Calu3 (cell line): ENCODE measurements around the gene C6orf47. TPM values are rescaled to one million over a fixed set of nuclear protein-coding genes. Genes with fewer than 3 reads are reported as not detected.
A peak's percentile ranks its signal among the peaks of the same experiment; 100 is the strongest.
"Not testable (repeated sequence)": the region's sequence is repeated elsewhere in the genome, so short reads cannot be mapped to it uniquely, and the experiment has no call there.

Source experiments
- Bru-seq: library from RNA; stranded (reverse); fragments of 400-500 nt; gene quantifications from one replicate; lab custom pipeline; 2021; lab: Mats Ljungman, UMichigan
- BruChase-seq, 2 experiments: library from RNA; stranded (reverse); fragments of 400-500 nt; gene quantifications; one replicate each; lab custom pipeline; 2021; lab: Mats Ljungman, UMichigan
- BruUV-seq: library from RNA; stranded (reverse); fragments of 400-500 nt; replicated peaks from 2 replicates; lab custom pipeline; 2021; lab: Mats Ljungman, UMichigan
- CTCF ChIA-PET: fragments of 300-600 bp; sonication (Branson Sonifier 250); formaldehyde crosslinking; loops from one replicate; lab custom pipeline; 2022; ENCODE audit warnings: antibody characterized with exemption; lab: Charles Lee
- DNase-seq: peaks from one replicate; pipeline ENCODE4 v3.0.0; 2022
- H3K27ac Mint-ChIP-seq: one replicate; pipeline ENCODE4 v1.8.0; 2022; ENCODE audit warnings: mixed read lengths; ENCODE audit not compliant: unreplicated experiment
- H3K27me3 Mint-ChIP-seq: one replicate; pipeline ENCODE4 v1.8.0; 2022; ENCODE audit warnings: mixed read lengths; ENCODE audit not compliant: unreplicated experiment
- H3K36me3 Mint-ChIP-seq: one replicate; pipeline ENCODE4 v1.8.0; 2022; ENCODE audit warnings: mild to moderate bottlenecking, moderate library complexity, mixed read lengths; ENCODE audit not compliant: insufficient read depth, unreplicated experiment
- H3K4me1 Mint-ChIP-seq: one replicate; pipeline ENCODE4 v1.8.0; 2022; ENCODE audit warnings: mild to moderate bottlenecking, low read depth, mixed read lengths; ENCODE audit not compliant: unreplicated experiment
- H3K4me3 Mint-ChIP-seq: one replicate; pipeline ENCODE4 v1.8.0; 2022; ENCODE audit warnings: mild to moderate bottlenecking, low read depth, moderate library complexity, mixed read lengths; ENCODE audit not compliant: unreplicated experiment
- H3K9me3 Mint-ChIP-seq: one replicate; pipeline ENCODE4 v1.8.0; 2022; ENCODE audit warnings: low read depth, mixed read lengths; ENCODE audit not compliant: unreplicated experiment
- intact Hi-C: fragments of 100-400 bp; cut with micrococcal nuclease; formaldehyde crosslinking; loops from one replicate; pipeline ENCODE4 v1.10.0; 2022; ENCODE audit not compliant: unreplicated experiment
- long read RNA-seq: library from polyadenylated mRNA; stranded (forward); transcript quantifications from one replicate; pipeline ENCODE4 v2.0.0, GENCODE V29; 2022
- total RNA-seq: library from RNA; stranded (reverse); gene quantifications from 2 replicates; pipeline ENCODE4 v1.2.3, GENCODE V29; 2022
- TF ChIP-seq, protein P1 (sequence below): fragments of 200-600 bp; IDR thresholded peaks from one replicate; pipeline ENCODE4 v1.8.0; 2022; ENCODE audit warnings: antibody characterized with exemption; ENCODE audit not compliant: unreplicated experiment

The C6orf47 gene, protein sequence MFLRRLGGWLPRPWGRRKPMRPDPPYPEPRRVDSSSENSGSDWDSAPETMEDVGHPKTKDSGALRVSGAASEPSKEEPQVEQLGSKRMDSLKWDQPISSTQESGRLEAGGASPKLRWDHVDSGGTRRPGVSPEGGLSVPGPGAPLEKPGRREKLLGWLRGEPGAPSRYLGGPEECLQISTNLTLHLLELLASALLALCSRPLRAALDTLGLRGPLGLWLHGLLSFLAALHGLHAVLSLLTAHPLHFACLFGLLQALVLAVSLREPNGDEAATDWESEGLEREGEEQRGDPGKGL
- total RNA-seq (40.3 and 42.9 TPM in 2 replicates), Bru-seq, nascent RNA (percentile 80 among the genes with signal in this experiment), BruChase-seq, experiment 1, labeled RNA remaining after a 6-hour chase (percentile 88 among the genes with signal in this experiment), BruChase-seq, experiment 2, labeled RNA remaining after a 2-hour chase (percentile 96 among the genes with signal in this experiment)
- long read RNA-seq, transcript C6orf47-202 (1 exons, 2,475 nt): major isoform, 61 of 61 reads
- long read RNA-seq, partial matches to known transcripts: 0 of 61 reads
- long read RNA-seq, other reads (novel, unspliced or antisense): 0 of 61 reads

DNA sequence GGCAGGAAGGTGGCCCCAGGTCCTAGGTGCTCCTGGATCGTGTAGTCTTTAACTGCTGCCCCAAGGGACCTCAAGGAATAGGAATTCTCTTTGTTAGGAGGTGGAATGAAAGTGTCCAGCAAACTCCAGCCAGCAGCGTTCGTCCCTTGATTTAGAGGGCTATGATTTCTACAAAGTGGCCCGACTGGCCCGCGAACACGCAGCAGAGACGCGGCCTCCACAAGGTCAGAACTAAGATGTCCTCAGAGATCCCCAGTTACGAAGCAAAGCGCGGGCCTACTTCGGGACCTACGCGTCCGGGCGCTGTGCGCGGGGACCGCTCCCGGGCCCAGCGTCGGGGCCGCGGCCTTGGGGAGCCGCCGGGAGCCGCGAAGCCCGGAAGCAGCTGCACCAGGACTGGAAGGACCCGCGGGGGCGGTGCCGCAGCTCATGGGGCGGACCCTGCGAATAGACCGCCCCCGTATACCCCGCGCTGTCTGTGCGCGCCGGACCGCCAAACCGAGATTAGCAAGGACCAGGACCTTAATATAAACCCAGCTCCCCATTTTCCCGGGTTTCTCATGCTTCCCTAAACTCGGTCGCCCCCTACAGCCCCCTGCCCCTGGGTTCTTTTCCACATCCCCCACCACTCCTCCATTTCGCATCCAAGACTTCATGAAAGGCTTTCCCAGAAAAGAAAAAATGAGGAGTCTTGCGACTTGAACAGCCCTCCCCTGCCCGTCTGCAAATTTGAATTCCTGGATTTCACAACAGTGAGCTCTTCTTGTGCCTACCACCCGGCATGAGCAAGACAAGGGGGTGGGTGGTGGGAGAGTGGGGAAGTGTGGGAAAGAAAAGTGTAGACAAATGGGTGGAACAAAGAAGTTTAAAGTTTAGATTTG, at the start of gene C6orf47:
C6orf47 (minus strand) TSS at position 398 of the 881 bp plus-strand sequence. CDS start 831 bp downstream, outside the sequence.
- no peaks in the 10 kb centered on the region for H3K9me3 Mint-ChIP-seq
- TF ChIP-seq, protein P1, sequence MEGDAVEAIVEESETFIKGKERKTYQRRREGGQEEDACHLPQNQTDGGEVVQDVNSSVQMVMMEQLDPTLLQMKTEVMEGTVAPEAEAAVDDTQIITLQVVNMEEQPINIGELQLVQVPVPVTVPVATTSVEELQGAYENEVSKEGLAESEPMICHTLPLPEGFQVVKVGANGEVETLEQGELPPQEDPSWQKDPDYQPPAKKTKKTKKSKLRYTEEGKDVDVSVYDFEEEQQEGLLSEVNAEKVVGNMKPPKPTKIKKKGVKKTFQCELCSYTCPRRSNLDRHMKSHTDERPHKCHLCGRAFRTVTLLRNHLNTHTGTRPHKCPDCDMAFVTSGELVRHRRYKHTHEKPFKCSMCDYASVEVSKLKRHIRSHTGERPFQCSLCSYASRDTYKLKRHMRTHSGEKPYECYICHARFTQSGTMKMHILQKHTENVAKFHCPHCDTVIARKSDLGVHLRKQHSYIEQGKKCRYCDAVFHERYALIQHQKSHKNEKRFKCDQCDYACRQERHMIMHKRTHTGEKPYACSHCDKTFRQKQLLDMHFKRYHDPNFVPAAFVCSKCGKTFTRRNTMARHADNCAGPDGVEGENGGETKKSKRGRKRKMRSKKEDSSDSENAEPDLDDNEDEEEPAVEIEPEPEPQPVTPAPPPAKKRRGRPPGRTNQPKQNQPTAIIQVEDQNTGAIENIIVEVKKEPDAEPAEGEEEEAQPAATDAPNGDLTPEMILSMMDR: no peak
- peak; percentile 96 for DNase-seq
- H3K27ac Mint-ChIP-seq: peak within 1 kb of the TSS; percentile 87
- H3K27me3 Mint-ChIP-seq: no peaks in the 10 kb centered on the region
- peak within 1 kb of the TSS; percentile 82 for H3K4me3 Mint-ChIP-seq
- peaks cover 69% of the 10 kb centered on the region for H3K4me1 Mint-ChIP-seq
- peaks cover 91% of the 10 kb centered on the region for H3K36me3 Mint-ChIP-seq
- intact Hi-C loops: loop anchor here (1.0 kb wide), 1 partner anchor 8 kb away; the partner anchor contains the start of gene BAG6
- no TSS peak for BruUV-seq
- CTCF ChIA-PET: interaction anchor here (0.6 to 1.5 kb wide), 11 partner anchors 9 to 268 kb away, joined by 3 to 10 read pairs (median 3); partner anchors contain the start of genes BAG6 and DDX39B

DNA sequence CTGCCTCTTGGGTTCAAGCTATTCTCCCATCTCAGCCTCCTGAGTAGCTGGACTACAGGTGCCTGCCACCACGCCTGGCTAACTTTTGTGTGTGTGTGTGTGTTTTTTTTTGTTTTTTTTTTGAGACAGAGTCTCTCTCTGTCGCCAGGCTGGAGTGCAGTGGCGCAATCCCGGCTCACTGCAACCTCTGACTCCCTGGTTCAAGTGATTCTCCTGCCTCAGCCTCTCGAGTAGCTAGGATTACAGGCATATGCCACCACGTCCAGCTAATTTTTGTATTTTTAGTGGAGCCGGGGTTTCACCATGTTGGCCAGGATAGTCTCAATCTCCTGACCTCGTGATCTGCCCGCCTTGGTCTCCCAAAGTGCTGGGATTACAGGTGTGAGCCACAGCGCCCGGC, 48.6 kb upstream of the C6orf47 start:
- BruUV-seq, H3K36me3 Mint-ChIP-seq, H3K27ac Mint-ChIP-seq, CTCF ChIA-PET, H3K4me3 Mint-ChIP-seq, DNase-seq, intact Hi-C loops, H3K9me3 Mint-ChIP-seq: not testable (repeated sequence)
- Mint-ChIP-seq H3K27me3 (peaks cover 21% of the 10 kb centered on the region), H3K4me1 (peaks cover 23% of the 10 kb centered on the region)

DNA sequence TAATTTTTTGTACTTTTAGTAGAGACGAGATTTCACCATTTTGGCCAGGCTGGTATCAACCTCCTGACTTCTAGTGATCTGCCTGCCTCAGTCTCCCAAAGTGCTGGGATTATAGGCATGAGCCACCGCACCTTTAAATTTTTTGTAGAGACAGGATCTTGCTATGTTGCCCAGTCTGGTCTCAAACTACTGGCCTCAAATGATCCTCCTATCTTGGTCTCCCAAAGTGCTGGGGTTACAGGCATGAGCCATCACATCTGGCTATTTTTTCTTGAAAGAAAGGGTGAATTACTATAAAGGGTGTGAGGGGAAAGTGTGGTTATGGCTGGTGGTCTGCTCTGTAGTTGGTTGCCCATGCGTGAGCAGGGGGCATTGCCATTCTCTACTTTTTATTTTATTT, 47.6 kb upstream of the C6orf47 start:
- BruUV-seq: no TSS peak
- no peak overlapping the region for H3K27ac Mint-ChIP-seq

DNA sequence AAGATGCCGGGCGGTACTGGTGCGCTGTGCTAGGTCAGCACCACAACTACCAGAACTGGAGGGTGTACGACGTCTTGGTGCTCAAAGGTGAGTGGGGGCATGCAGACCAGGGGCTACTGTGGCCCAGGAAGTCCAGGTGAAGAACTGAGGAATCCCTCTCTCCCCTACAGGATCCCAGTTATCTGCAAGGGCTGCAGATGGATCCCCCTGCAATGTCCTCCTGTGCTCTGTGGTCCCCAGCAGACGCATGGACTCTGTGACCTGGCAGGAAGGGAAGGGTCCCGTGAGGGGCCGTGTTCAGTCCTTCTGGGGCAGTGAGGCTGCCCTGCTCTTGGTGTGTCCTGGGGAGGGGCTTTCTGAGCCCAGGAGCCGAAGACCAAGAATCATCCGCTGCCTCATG, 47.1 kb upstream of the C6orf47 start:
- H3K27me3 Mint-ChIP-seq: peaks cover 7% of the 10 kb centered on the region
- H3K36me3 Mint-ChIP-seq: peaks cover 12% of the 10 kb centered on the region
- H3K4me1 Mint-ChIP-seq: peaks cover 30% of the 10 kb centered on the region
- TF ChIP-seq, protein P1: no peak
- no TSS peak for BruUV-seq
- CTCF ChIA-PET: no interaction called here
- no peak for DNase-seq
- intact Hi-C loops: no loop called here
- no peaks in the 10 kb centered on the region for H3K9me3 Mint-ChIP-seq
- no peak overlapping the region for H3K27ac Mint-ChIP-seq
- no peak overlapping the region for H3K4me3 Mint-ChIP-seq

More for the DNA sequence above, 47.6 kb upstream of the C6orf47 start:
- CTCF ChIA-PET: interaction anchor here (0.7 kb wide), 1 partner anchor 9 kb away, joined by 10 read pairs; no protein-coding TSS in a partner anchor
- DNase-seq: no peak
- Mint-ChIP-seq H3K4me1 (peaks cover 28% of the 10 kb centered on the region), H3K36me3 (peaks cover 7% of the 10 kb centered on the region), H3K27me3 (peaks cover 12% of the 10 kb centered on the region), H3K4me3 (no peak overlapping the region), H3K9me3 (no peaks in the 10 kb centered on the region)
- intact Hi-C loops: no loop called here
- TF ChIP-seq, protein P1: no peak
